ENCODE results near the gene AGTPBP1. TPM values are rescaled to one million over a fixed set of nuclear protein-coding genes. Genes with fewer than 3 reads are reported as not detected.

Gene AGTPBP1
- total and polyA plus RNA-seq, 4 donors: 10.6 to 55.9 (median 22.4) TPM

DNA sequence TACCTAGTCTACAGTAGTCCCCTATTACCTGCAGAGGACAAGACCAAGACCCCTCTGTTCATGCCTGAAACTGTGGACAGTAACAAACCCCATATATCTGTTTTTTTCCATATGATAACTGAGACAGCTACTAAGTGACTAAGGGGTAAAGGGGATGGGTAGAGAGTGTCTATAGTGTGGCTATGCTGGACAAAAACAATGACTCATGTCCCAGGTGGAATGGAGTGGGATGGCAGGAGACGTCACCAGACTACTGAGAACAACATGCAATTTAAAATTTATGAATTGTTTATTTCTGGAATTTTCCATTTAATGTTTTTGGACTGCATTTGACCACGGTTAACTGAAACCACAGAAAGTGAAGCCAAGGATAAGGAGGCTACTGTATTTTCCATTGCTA, 171.8 kb downstream of the AGTPBP1 start:
- Histone ChIP-seq H3K9ac (ENCODE audit: insufficient read depth in 1 of 2, low read length in 2 of 2) (no peak overlapping the region), H3K27me3 (ENCODE audit: control insufficient read depth in 3 of 3, insufficient read depth in 3 of 3, low read length in 2 of 3) (no peaks in the 10 kb centered on the region), H3K9me3 (ENCODE audit: control insufficient read depth in 4 of 4, insufficient read depth in 3 of 4, low read length in 3 of 4) (no peaks in the 10 kb centered on the region), H3K27ac (ENCODE audit: low read depth in 1 of 2, low read length in 1 of 2) (no peak overlapping the region), H3K4me1 (ENCODE audit: control insufficient read depth in 5 of 5, insufficient read depth in 5 of 5, low read length in 5 of 5) (no peaks in the 10 kb centered on the region), H3K4me3 (no peak overlapping the region), H3K36me3 (ENCODE audit: control insufficient read depth in 4 of 4, insufficient read depth in 4 of 4, low read length in 4 of 4) (peaks cover 0 to 8% (median 1%) of the 10 kb centered on the region in 4 donors)
- DNase-seq: no peak
- no peak for ATAC-seq (ENCODE audit: insufficient read depth, low FRiP score)
- TF ChIP-seq, protein P1, sequence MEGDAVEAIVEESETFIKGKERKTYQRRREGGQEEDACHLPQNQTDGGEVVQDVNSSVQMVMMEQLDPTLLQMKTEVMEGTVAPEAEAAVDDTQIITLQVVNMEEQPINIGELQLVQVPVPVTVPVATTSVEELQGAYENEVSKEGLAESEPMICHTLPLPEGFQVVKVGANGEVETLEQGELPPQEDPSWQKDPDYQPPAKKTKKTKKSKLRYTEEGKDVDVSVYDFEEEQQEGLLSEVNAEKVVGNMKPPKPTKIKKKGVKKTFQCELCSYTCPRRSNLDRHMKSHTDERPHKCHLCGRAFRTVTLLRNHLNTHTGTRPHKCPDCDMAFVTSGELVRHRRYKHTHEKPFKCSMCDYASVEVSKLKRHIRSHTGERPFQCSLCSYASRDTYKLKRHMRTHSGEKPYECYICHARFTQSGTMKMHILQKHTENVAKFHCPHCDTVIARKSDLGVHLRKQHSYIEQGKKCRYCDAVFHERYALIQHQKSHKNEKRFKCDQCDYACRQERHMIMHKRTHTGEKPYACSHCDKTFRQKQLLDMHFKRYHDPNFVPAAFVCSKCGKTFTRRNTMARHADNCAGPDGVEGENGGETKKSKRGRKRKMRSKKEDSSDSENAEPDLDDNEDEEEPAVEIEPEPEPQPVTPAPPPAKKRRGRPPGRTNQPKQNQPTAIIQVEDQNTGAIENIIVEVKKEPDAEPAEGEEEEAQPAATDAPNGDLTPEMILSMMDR (IDR thresholded peaks at IDR 0.05; ENCODE audit: control extremely low read depth, extremely low read depth): no peak
- 87 to 92% methylated on average over 2 of the region's 2 CpGs for WGBS, 2 donors

DNA sequence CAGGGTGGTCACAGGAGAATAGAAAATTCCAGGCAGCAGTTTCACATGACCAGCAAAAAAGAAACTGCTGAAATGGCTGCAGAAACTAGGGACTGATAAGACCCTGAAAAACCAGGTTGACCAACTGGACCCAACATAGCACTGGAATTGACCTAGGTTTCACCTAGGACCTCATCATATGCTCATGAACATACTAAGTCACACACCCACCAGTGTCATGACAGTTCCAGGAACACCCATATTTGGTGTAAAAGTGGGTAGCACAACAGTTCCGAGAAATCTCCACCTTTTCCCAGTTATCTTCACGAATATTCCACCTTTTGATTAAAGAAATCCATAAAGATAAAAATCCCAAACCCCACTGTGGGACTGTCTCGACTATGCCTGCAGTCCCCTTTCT, 182.2 kb downstream of the AGTPBP1 start:
- Histone ChIP-seq H3K27me3 (ENCODE audit: control insufficient read depth in 3 of 3, insufficient read depth in 3 of 3, low read length in 2 of 3) (no peaks in the 10 kb centered on the region), H3K9me3 (ENCODE audit: control insufficient read depth in 4 of 4, insufficient read depth in 3 of 4, low read length in 3 of 4) (peaks cover 0 to 3% (median 0%) of the 10 kb centered on the region in 4 donors)
- TF ChIP-seq, protein P1 (IDR thresholded peaks at IDR 0.05; ENCODE audit: control extremely low read depth, extremely low read depth): no peak

DNA sequence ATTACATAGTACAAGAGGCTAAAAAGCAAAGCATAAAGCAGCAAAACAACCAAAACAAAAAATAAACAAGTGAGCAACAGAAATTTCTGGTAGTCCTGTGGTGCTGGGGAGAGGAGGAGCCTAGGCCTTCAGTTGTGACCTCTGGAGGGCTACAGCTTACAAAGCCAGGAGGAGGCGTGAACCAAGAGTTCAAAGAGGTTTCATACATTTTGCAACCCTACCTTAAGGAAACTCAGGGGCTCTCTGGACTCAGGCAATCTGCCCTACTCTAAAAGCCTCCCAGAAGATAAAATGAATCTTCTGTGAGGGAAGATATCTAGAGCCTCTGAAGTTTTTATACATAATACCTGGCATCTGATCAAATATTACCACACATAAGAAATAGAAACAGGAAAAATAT, 187.4 kb downstream of the AGTPBP1 start:
- no peak for ATAC-seq (ENCODE audit: insufficient read depth, low FRiP score)
- no peaks in the 10 kb centered on the region for H3K9me3 ChIP-seq (ENCODE audit: control insufficient read depth in 4 of 4, insufficient read depth in 3 of 4, low read length in 3 of 4)

More for the DNA sequence above, 182.2 kb downstream of the AGTPBP1 start:
- Histone ChIP-seq H3K36me3 (ENCODE audit: control insufficient read depth in 4 of 4, insufficient read depth in 4 of 4, low read length in 4 of 4) (peaks cover 0 to under 1% (median 0%) of the 10 kb centered on the region in 4 donors), H3K27ac (ENCODE audit: low read depth in 1 of 2, low read length in 1 of 2) (no peak overlapping the region), H3K4me1 (ENCODE audit: control insufficient read depth in 5 of 5, insufficient read depth in 5 of 5, low read length in 5 of 5) (no peaks in the 10 kb centered on the region), H3K4me3 (no peak overlapping the region), H3K9ac (ENCODE audit: insufficient read depth in 1 of 2, low read length in 2 of 2) (no peak overlapping the region)
- ATAC-seq (ENCODE audit: insufficient read depth, low FRiP score): no peak
- WGBS, 2 donors: 95 to 98% methylated on average over 3 of the region's 3 CpGs
- DNase-seq: no peak

More for the DNA sequence above, 187.4 kb downstream of the AGTPBP1 start:
- H3K4me3 ChIP-seq: no peak overlapping the region
- H3K27me3 ChIP-seq (ENCODE audit: control insufficient read depth in 3 of 3, insufficient read depth in 3 of 3, low read length in 2 of 3): no peaks in the 10 kb centered on the region
- peaks cover 0 to 2% (median 0%) of the 10 kb centered on the region in 4 donors for H3K36me3 ChIP-seq (ENCODE audit: control insufficient read depth in 4 of 4, insufficient read depth in 4 of 4, low read length in 4 of 4)
- WGBS, 2 donors: 71 to 93% methylated on average over 1 of the region's 1 CpG
- no peaks in the 10 kb centered on the region for H3K4me1 ChIP-seq (ENCODE audit: control insufficient read depth in 5 of 5, insufficient read depth in 5 of 5, low read length in 5 of 5)
- DNase-seq: no peak
- no peak overlapping the region for H3K9ac ChIP-seq (ENCODE audit: insufficient read depth in 1 of 2, low read length in 2 of 2)
- no peak overlapping the region for H3K27ac ChIP-seq (ENCODE audit: low read depth in 1 of 2, low read length in 1 of 2)
- TF ChIP-seq, protein P1 (IDR thresholded peaks at IDR 0.05; ENCODE audit: control extremely low read depth, extremely low read depth): no peak

Data from lung (tissue), 12 donors.